ENCODE measurements around the gene STXBP6.

DNA sequence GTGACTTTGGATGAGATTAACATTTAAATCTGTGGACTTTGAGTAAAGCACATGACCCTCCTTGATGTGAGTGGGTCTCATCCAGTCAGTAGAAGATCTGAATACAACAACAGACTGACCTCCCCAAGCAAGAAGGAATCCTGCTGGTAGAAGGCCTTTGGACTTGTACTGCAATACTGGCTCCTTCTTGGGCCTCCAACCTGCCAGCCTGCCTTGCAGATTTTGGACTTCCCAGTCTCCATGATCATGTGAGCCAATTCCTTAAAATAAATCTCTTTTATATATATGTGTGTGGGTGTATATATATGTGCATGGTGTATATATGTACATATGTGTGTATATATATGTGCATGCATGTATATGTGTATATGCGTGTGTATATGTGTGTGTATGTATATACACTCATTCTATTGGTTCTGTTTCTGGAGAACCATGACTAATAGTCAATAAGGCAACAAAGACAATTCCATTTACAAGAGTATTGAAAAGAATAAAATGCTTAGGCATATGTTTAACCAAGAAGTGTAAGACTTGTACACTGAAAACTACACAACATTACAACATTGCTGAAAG lies 183.8 kb downstream of the STXBP6 start:
- TF ChIP-seq SNAI2 (CRISPR knock-in tag; IDR thresholded peaks at IDR 0.05) (no peak), ZNF70 (CRISPR knock-in tag; IDR thresholded peaks at IDR 0.05) (no peak), ZFP3 (CRISPR knock-in tag; IDR thresholded peaks at IDR 0.05) (no peak), ARNTL (CRISPR knock-in tag; IDR thresholded peaks at IDR 0.05; ENCODE audit: borderline replicate concordance, low read depth) (no peak), RARB (CRISPR knock-in tag; IDR thresholded peaks at IDR 0.05) (no peak), ZNF8 (CRISPR knock-in tag; IDR thresholded peaks at IDR 0.05) (no peak), ZNF565 (CRISPR knock-in tag; conservative IDR thresholded peaks at IDR 0.05; ENCODE audit: low read depth) (no peak), GLIS3 (CRISPR knock-in tag; IDR thresholded peaks at IDR 0.05) (no peak), TCF4 (CRISPR knock-in tag; IDR thresholded peaks at IDR 0.05; ENCODE audit: borderline replicate concordance) (no peak)
- TF ChIP-seq, protein P1, sequence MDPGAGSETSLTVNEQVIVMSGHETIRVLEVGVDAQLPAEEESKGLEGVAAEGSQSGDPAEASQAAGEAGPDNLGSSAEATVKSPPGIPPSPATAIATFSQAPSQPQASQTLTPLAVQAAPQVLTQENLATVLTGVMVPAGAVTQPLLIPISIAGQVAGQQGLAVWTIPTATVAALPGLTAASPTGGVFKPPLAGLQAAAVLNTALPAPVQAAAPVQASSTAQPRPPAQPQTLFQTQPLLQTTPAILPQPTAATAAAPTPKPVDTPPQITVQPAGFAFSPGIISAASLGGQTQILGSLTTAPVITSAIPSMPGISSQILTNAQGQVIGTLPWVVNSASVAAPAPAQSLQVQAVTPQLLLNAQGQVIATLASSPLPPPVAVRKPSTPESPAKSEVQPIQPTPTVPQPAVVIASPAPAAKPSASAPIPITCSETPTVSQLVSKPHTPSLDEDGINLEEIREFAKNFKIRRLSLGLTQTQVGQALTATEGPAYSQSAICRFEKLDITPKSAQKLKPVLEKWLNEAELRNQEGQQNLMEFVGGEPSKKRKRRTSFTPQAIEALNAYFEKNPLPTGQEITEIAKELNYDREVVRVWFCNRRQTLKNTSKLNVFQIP (CRISPR knock-in tag; IDR thresholded peaks at IDR 0.05; ENCODE audit: borderline replicate concordance, low read depth) = no peak
- TF ChIP-seq, protein P2, sequence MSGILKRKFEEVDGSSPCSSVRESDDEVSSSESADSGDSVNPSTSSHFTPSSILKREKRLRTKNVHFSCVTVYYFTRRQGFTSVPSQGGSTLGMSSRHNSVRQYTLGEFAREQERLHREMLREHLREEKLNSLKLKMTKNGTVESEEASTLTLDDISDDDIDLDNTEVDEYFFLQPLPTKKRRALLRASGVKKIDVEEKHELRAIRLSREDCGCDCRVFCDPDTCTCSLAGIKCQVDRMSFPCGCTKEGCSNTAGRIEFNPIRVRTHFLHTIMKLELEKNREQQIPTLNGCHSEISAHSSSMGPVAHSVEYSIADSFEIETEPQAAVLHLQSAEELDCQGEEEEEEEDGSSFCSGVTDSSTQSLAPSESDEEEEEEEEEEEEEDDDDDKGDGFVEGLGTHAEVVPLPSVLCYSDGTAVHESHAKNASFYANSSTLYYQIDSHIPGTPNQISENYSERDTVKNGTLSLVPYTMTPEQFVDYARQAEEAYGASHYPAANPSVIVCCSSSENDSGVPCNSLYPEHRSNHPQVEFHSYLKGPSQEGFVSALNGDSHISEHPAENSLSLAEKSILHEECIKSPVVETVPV (CRISPR knock-in tag; IDR thresholded peaks at IDR 0.05) = no peak
- TF ChIP-seq, protein P3, sequence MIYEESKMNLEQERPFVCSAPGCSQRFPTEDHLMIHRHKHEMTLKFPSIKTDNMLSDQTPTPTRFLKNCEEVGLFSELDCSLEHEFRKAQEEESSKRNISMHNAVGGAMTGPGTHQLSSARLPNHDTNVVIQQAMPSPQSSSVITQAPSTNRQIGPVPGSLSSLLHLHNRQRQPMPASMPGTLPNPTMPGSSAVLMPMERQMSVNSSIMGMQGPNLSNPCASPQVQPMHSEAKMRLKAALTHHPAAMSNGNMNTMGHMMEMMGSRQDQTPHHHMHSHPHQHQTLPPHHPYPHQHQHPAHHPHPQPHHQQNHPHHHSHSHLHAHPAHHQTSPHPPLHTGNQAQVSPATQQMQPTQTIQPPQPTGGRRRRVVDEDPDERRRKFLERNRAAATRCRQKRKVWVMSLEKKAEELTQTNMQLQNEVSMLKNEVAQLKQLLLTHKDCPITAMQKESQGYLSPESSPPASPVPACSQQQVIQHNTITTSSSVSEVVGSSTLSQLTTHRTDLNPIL (CRISPR knock-in tag; IDR thresholded peaks at IDR 0.05; ENCODE audit: low read depth) = no peak
- TF ChIP-seq, protein P4, sequence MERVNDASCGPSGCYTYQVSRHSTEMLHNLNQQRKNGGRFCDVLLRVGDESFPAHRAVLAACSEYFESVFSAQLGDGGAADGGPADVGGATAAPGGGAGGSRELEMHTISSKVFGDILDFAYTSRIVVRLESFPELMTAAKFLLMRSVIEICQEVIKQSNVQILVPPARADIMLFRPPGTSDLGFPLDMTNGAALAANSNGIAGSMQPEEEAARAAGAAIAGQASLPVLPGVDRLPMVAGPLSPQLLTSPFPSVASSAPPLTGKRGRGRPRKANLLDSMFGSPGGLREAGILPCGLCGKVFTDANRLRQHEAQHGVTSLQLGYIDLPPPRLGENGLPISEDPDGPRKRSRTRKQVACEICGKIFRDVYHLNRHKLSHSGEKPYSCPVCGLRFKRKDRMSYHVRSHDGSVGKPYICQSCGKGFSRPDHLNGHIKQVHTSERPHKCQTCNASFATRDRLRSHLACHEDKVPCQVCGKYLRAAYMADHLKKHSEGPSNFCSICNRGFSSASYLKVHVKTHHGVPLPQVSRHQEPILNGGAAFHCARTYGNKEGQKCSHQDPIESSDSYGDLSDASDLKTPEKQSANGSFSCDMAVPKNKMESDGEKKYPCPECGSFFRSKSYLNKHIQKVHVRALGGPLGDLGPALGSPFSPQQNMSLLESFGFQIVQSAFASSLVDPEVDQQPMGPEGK (CRISPR knock-in tag; IDR thresholded peaks at IDR 0.05; ENCODE audit: borderline replicate concordance) = no peak
